Prostate gland (tissue), 2 donors: ENCODE data around the gene RAB3C.

Source experiments
- CTCF ChIP-seq, 4 experiments: fragments of 200-600 bp in 2 of 4; fragments of 450-650 bp in 2 of 4; sonication (generic) in 2 of 4; IDR thresholded peaks; 1 replicate in 3 of 4; 2 replicates in 1 of 4; pipeline ENCODE4 v1.5.1; 2016 to 2019; ENCODE audit warnings: antibody characterized with exemption in 4 of 4, mild to moderate bottlenecking in 2 of 4, moderate library complexity in 2 of 4
- POLR2A ChIP-seq: fragments of 450-650 bp; IDR thresholded peaks from one replicate; pipeline ENCODE4 v1.6.1; 2016; ENCODE audit warnings: antibody characterized with exemption, mild to moderate bottlenecking
- POLR2AphosphoS5 ChIP-seq: sonication (generic); formaldehyde crosslinking; IDR thresholded peaks from one replicate; pipeline ENCODE4 v1.6.1; 2017; ENCODE audit warnings: antibody characterized with exemption

- TF ChIP-seq CTCF (IDR thresholded peaks at IDR 0.05) (no peak), POLR2A (no peak), POLR2AphosphoS5 (no peak)
These were observed 184.2 kb downstream of the RAB3C start for GRCh38 chr5:58767104-58767503.
